Nephron progenitor cell (in vitro differentiated cells): Measurements from ENCODE around the gene PDPR.
"Not testable (repeated sequence)": the region's sequence is repeated elsewhere in the genome, so short reads cannot be mapped to it uniquely, and the experiment has no call there.

Experiments
- DNase-seq: peaks from one replicate; pipeline ENCODE4 v3.0.0; 2021
- H3K27ac Mint-ChIP-seq: 2 replicates; pipeline ENCODE4 v1.8.0; 2021; ENCODE audit warnings: mild to moderate bottlenecking, moderate library complexity, mixed read lengths
- H3K27me3 Mint-ChIP-seq: 2 replicates; pipeline ENCODE4 v1.8.0; 2021; ENCODE audit warnings: mild to moderate bottlenecking, low read depth, mixed read lengths; ENCODE audit not compliant: poor library complexity
- H3K36me3 Mint-ChIP-seq: 2 replicates; pipeline ENCODE4 v1.8.0; 2021; ENCODE audit warnings: low read depth, mixed read lengths
- H3K4me1 Mint-ChIP-seq: 2 replicates; pipeline ENCODE4 v1.8.0; 2021; ENCODE audit warnings: mixed read lengths
- H3K4me3 Mint-ChIP-seq: 2 replicates; pipeline ENCODE4 v1.8.0; 2021; ENCODE audit warnings: mild to moderate bottlenecking, moderate library complexity, mixed read lengths
- H3K9me3 Mint-ChIP-seq: 2 replicates; pipeline ENCODE4 v1.8.0; 2021; ENCODE audit warnings: mild to moderate bottlenecking, moderate library complexity, mixed read lengths

PDPR gene

DNA sequence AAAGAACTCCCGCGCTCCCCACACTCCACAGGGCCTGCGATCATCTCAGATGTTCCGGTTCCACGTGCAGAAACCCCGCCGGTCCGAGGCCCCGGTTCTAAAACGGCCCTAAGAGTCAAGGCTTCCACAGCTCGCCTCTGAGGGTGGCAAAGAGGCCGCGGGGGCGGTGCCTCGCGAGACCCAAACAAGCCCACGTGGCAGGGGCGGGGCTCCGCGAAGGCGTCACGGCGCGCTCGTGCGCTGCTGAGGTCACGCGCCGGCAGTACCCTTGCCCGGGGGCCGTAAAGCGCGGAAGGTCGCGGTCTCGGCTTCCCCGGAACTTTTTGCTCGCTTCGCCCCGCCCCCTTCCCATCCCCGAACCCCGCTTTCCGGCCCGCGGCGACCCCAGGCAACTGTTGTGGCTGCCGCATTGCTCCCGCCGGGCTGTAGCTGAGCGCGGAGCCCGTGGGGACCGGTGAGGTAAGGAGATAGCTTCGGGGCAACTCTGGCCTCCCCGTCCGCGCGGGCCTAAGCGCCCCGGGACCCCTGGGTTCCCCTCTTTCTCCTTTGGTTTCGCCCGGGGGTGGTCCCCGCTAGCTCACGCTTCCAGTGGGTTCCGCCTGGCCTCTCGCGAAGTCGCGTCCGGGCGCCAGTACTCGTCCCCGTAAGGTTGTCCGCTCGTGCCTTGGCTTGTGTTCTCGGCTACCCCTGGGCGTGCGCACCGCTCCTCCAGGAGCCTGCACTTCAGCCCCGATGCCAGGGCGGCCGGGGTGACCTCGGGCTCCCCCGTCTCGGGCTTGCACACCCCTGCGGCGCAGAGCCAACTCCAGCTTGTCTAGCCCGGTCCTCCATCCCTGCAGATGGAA lies at the start of gene PDPR:
Gene PDPR (plus strand): TSS at position 351 of the 845 bp plus-strand sequence. CDS start 6,161 bp downstream, outside the sequence.
- peaks cover 16% of the 10 kb centered on the region for H3K36me3 Mint-ChIP-seq
- H3K4me3 Mint-ChIP-seq = peak within 1 kb of the TSS; percentile 94
- not testable (repeated sequence) for H3K9me3 Mint-ChIP-seq, H3K27me3 Mint-ChIP-seq
- DNase-seq = peak; percentile 92
- H3K27ac Mint-ChIP-seq = peak within 1 kb of the TSS; percentile 92
- peaks cover 34% of the 10 kb centered on the region for H3K4me1 Mint-ChIP-seq

DNA sequence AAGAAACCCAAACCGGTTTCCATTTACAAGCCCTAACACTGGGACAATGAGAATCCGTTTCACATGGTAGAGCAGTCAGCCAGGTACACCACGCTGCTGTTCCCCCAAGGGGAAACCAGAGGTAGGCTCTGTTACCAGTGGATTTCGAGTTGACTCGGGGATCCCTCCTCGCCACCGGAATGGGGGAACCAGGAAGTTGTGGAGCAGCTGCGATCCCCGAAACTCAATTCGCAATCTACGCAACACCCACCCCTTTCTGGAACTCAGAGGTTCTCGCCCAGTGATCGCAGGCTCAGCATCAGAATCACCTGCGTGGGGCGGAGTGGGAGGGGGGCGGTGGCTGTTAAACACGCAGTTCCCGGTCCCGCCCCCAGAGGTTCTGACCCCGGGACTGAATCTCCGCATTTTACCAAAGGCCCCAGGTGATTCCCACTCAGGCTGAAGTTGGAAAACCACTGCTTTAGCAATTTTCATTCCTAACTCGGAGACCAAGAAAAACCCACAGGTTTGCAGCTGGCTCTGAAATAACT lies 49.2 kb upstream of the PDPR start:
- DNase-seq = peak; percentile 39
- H3K36me3 Mint-ChIP-seq, H3K9me3 Mint-ChIP-seq, H3K27ac Mint-ChIP-seq: not testable (repeated sequence)
- H3K4me1 Mint-ChIP-seq = peaks cover 30% of the 10 kb centered on the region
- peak overlapping the region; percentile 83 for H3K4me3 Mint-ChIP-seq
- H3K27me3 Mint-ChIP-seq = peaks cover 23% of the 10 kb centered on the region

DNA sequence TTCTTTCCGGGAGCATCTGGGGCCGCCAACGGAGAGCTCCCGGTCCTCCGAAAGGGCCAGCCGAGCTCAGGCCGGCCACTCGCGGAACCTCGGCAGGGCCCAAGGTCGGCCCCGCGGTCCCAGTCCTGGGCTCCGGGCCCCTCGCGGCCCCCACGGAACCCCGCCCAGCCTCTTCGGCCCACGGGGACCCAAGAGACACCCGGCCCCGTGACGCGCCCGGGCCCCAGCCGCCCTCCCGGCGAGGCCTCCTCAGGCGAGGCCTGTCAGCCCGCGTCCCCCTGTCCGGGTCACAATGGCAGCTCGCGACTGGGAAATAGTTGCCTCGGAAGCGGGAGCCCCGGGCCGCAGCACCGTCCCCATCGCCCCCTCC lies 48.8 kb upstream of the PDPR start:
- H3K4me1 Mint-ChIP-seq = peaks cover 32% of the 10 kb centered on the region
- H3K36me3 Mint-ChIP-seq, H3K27ac Mint-ChIP-seq, DNase-seq, H3K9me3 Mint-ChIP-seq: not testable (repeated sequence)
- H3K4me3 Mint-ChIP-seq = peak overlapping the region; percentile 83
- peaks cover 23% of the 10 kb centered on the region for H3K27me3 Mint-ChIP-seq

DNA sequence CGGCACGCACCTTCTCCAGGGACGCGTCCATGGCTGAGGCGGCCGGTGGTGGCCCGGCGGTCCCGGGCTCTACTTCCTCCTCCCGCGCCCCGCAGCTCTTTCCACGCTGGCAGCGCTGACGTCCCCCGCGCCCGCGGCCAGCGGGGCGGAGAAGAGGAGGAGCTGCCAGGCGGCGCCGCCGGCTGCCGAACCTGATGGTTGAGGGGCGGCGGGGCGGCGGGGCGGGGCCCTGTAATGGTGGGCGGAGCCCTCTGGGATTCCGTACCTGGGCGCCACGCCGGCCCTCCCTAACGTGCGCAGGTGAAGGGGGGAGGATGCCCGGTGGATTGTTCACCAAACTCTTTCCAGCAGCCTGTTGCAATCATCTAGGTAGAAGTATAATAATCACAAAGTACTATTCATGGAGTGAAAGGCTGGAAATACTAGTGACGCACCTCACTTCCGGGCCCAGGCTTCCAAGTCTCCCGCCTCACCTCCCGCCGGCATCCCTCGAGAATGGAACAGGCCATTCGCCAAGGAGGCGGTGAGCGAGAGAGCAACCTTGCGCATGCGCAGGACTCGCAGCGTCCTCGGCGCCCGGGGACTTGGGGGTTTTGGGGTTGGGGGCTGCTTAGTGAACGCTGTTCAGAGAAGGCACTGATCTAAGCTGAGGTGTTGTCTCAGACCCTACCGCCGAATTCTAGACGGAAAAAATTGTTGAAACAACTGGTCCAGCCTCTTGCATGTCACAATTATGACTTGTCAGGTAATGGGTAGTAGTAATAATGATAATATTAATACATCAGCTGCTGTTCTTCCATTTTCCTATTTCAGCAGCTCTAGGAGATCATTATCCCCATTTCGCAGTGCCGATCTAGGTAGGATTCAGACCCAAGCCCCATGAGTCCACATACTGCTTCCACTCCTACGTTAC lies 48.1 kb upstream of the PDPR start:
- H3K4me1 Mint-ChIP-seq = peaks cover 27% of the 10 kb centered on the region
- peak overlapping the region; percentile 83 for H3K4me3 Mint-ChIP-seq
- H3K36me3 Mint-ChIP-seq, H3K27ac Mint-ChIP-seq, H3K9me3 Mint-ChIP-seq: not testable (repeated sequence)
- peak; percentile 94 for DNase-seq
- H3K27me3 Mint-ChIP-seq = peaks cover 23% of the 10 kb centered on the region

DNA sequence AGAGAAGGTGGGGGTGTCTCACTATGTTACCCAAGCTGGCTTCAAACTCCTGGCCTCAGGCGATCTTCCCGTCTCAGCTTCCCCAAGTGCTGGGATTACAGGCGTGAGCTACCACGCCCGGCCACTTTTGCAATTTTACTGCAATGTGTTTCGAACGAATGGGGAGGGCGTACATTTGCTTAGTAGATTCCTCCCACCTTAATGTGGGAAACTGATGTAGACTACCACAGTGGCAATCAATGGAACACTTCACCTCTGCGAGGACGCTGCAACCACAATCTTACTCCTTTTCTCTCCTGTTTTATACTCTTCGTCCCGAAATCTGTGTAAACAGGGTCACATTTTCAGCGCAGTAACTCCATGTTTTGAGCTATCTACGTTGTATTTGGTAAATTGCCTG lies 47.4 kb upstream of the PDPR start:
- DNase-seq, H3K9me3 Mint-ChIP-seq, H3K27ac Mint-ChIP-seq, H3K36me3 Mint-ChIP-seq: not testable (repeated sequence)
- Mint-ChIP-seq H3K4me1 (peaks cover 23% of the 10 kb centered on the region), H3K27me3 (peaks cover 21% of the 10 kb centered on the region), H3K4me3 (peak overlapping the region; percentile 83)

DNA sequence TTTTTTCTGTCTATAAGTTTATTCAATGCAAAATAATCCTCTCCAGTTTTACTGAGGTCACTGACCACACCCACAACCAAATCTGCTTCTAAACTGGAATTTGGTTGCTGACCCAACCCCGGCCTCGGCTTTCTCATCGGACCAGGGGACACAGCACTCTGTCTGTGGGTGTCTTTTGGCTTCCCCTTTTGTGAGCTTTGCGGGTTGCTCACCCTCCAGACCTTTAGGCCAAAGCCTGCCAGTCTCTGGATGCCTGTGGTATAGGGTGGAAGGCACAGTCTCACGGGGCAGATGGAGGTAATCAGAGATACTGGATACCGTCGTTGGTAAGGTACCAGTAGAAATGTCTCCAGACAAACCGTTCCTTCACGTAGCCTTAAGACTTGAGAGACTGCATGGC lies 35.1 kb upstream of the PDPR start:
- H3K27me3 Mint-ChIP-seq, H3K4me3 Mint-ChIP-seq, H3K27ac Mint-ChIP-seq, H3K36me3 Mint-ChIP-seq, DNase-seq, H3K4me1 Mint-ChIP-seq, H3K9me3 Mint-ChIP-seq: not testable (repeated sequence)

DNA sequence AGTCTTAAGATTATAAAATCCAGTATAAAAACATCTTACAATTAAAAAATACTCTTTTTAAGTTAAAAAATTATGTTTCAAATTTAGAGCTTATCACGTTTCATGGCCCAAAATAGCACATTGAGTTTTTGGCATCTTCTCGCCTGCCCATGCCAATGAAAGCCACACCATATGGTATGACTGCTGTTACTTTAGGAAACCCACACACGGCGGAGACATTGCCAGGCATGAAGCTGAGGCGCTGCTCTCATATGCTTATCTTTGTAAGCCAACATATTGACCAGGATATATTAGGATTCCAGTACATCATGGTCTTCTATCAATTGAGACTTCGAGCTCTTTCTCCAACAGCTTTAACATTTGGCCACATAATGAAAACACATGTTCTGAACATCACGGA lies 32.9 kb upstream of the PDPR start:
- not testable (repeated sequence) for H3K36me3 Mint-ChIP-seq, H3K4me1 Mint-ChIP-seq, H3K27ac Mint-ChIP-seq, H3K27me3 Mint-ChIP-seq, H3K9me3 Mint-ChIP-seq, H3K4me3 Mint-ChIP-seq, DNase-seq

DNA sequence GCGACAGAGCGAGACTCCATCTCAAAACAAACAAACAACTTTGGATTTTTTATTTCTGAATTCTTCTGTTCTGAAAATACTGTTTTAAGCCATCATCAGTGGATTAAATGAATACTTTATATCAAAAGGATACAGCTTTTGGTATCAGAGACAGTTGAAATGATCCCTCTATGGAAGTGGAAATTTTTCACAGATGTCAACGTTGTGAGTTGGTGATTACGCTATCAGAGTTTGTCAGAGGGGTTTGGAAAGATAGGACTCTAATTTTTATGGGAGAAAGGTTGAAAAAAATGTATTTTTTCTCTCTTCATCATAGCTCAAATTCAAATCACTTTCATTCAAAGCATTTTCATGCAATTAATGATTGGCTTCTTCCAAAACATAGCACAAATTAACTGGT lies 30.2 kb upstream of the PDPR start:
- not testable (repeated sequence) for H3K36me3 Mint-ChIP-seq, H3K9me3 Mint-ChIP-seq, DNase-seq, H3K27ac Mint-ChIP-seq, H3K4me3 Mint-ChIP-seq, H3K27me3 Mint-ChIP-seq, H3K4me1 Mint-ChIP-seq

DNA sequence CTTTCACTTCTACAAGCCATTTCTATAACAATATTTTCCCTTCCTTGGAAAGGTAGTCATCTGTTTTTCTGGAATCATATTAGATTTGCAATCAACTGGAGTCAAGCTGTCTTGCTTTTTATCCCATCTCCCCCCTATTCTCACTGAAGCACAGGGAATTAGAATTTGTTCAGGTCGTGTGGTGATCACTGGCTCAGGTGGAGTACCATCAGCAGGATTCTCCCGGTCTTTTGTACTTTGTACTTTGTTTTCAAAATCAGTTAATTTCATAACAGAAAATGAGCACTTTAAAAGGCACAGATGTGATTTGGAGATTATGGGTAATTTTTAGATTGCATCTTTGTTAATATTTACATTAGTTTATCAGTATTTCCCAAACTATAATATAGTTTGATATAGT lies 26.0 kb upstream of the PDPR start:
- not testable (repeated sequence) for H3K9me3 Mint-ChIP-seq, H3K4me1 Mint-ChIP-seq, H3K27ac Mint-ChIP-seq, H3K36me3 Mint-ChIP-seq, H3K27me3 Mint-ChIP-seq, DNase-seq, H3K4me3 Mint-ChIP-seq

DNA sequence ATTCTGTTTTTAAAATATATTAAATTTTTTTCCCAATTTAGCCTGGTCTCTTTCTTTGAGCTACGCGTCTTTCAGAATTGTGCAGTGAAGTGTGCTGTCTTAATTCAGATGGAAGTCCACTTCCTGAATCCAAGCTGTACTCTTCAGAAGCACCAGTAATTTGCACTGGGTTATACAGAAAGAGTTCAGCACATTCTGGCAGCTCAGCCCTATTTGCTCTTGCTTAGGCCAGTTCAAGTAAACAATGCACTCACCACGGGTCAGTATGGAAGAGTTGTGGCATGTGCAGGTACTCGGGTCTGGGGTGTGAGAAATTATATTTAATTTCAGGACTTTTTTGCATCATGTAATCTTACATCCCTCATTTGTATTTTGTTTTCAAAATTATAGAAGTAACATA lies 25.3 kb upstream of the PDPR start:
- H3K36me3 Mint-ChIP-seq, H3K4me1 Mint-ChIP-seq, H3K27ac Mint-ChIP-seq, H3K4me3 Mint-ChIP-seq, H3K9me3 Mint-ChIP-seq, DNase-seq: not testable (repeated sequence)
- H3K27me3 Mint-ChIP-seq = peaks cover 10% of the 10 kb centered on the region

DNA sequence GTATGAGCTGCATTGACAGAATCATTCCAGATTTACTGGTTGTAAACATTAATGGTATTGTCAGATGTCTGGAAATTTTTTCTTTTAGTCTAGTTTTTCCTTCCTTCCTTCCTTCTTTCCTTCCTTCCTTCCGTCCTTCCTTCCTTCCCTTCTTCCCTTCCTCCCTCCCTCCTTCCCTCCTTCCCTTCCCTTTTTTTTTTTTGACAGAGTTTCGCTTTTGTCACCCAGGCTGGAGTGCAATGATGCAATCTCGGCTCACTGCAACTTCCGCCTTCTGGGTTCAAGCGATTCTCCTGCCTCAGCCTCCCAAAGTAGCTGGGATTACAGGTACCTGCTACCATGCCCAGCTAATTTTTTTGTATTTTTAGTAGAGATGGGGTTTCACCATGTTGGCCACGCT lies 24.8 kb upstream of the PDPR start:
- peaks cover 14% of the 10 kb centered on the region for H3K27me3 Mint-ChIP-seq
- not testable (repeated sequence) for H3K27ac Mint-ChIP-seq, H3K4me3 Mint-ChIP-seq, DNase-seq, H3K4me1 Mint-ChIP-seq, H3K9me3 Mint-ChIP-seq, H3K36me3 Mint-ChIP-seq

DNA sequence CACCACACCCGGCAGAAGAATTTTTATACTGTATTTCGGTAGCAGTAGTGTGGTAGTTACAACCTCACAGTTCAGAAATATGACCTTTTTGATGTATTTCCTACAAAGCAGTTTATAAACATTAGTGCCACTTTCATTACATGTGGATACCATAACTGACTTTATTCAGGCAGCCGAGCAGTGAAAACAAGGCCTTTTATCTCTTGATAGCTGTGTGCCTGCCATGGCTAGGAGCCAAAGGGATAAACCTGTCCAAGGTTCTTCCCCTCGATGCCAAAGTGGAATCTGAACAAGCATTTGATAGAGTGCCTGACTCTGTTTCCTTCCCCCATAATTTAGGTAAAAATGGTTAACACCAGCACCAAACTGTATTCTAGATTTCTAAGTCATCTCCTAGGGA lies 23.0 kb upstream of the PDPR start:
- peaks cover 26% of the 10 kb centered on the region for H3K27me3 Mint-ChIP-seq
- H3K9me3 Mint-ChIP-seq, DNase-seq, H3K27ac Mint-ChIP-seq, H3K36me3 Mint-ChIP-seq, H3K4me1 Mint-ChIP-seq, H3K4me3 Mint-ChIP-seq: not testable (repeated sequence)

DNA sequence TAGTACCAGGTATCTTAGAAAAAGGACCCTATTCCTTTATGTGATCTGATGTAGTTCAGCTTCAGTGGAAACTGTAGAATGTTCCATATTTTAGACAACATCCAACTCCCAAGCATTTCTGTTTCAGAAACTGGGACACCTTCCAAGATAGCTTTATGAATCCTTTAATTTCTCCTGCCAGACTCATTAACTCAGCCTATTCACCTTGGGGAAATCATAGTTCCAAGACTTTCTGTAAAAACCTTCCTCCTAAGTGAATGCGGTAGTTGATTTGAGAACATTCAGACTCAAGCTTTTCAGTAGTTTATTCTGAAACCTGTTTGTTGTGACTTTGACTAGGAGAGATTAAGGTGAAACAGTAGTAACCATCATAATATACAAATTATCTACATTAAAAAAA lies 20.0 kb upstream of the PDPR start:
- H3K4me3 Mint-ChIP-seq, H3K36me3 Mint-ChIP-seq, H3K27ac Mint-ChIP-seq, H3K4me1 Mint-ChIP-seq, H3K9me3 Mint-ChIP-seq, DNase-seq: not testable (repeated sequence)
- peaks cover 34% of the 10 kb centered on the region for H3K27me3 Mint-ChIP-seq

DNA sequence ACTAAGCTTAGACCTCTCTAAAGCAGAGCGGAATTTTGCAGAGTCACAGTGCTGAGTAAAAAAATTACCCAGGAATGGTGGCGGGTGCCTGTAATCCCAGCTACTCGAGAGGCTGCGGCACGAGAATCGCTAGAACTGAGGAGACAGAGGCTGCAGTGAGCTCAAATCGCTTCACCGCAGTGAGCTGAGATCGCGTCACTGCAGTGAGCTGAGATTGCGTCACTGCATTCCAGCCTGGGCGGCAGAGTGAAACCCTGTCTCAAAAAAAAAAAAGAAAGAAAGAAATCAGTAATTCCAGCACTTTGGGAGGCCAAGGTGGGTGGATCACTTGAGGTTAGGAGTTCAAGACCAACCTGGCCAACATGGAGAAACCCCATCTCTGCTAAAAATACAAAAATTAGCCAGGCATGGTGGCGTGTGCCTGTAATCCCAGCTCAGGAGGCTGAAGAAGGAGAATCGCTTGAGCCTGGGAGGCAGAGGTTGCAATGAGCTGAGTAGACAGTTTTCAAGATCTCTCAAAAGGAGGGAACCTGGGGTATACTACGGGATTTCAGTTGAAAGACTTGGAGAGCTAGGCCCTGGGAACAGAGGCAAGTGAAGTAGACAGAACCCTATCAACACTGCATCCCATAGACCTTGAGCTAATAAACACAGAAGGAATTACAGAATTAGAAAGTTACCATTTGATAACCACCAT lies 4.4 kb upstream of the PDPR start:
- H3K4me3 Mint-ChIP-seq, H3K27ac Mint-ChIP-seq, DNase-seq, H3K36me3 Mint-ChIP-seq, H3K4me1 Mint-ChIP-seq, H3K9me3 Mint-ChIP-seq: not testable (repeated sequence)
- H3K27me3 Mint-ChIP-seq = peaks cover 19% of the 10 kb centered on the region
